Left lung (tissue), 10 donors: ENCODE results near the gene UBE2QL1. TPM values are rescaled to one million over a fixed set of nuclear protein-coding genes. Genes with fewer than 3 reads are reported as not detected.

Experiments used
- ATAC-seq: fragments of 200-7000 bp; cut with Tn5 transposase; one replicate; pipeline ENCODE4 v1.9.1; 2020; ENCODE audit warnings: moderate library complexity
- DNase-seq, 4 donors: peaks; one replicate each; pipeline ENCODE4 v3.0.0-alpha.2; 2013 to 2020
- H3K27ac ChIP-seq, 2 donors: fragments of 200-600 bp; sonication (generic) in 1 of 2; one replicate each; pipeline versions ENCODE4 v1.5.0 to v1.8.0; 2020 to 2021
- H3K27me3 ChIP-seq, 2 donors: fragments of 200-600 bp; sonication (generic) in 1 of 2; one replicate each; pipeline versions ENCODE4 v1.5.0 to v1.8.0; 2020 to 2021
- H3K36me3 ChIP-seq, 2 donors: fragments of 200-600 bp; sonication (generic) in 1 of 2; one replicate each; pipeline versions ENCODE4 v1.5.0 to v1.8.0; 2020 to 2021
- H3K4me1 ChIP-seq, 2 donors: fragments of 200-600 bp; one replicate each; pipeline ENCODE4 v1.8.0; 2021
- H3K4me3 ChIP-seq, 2 donors: fragments of 200-600 bp; sonication (generic) in 1 of 2; one replicate each; pipeline versions ENCODE4 v1.5.0 to v1.8.0; 2020 to 2021; ENCODE audit warnings: mild to moderate bottlenecking in 1 of 2
- H3K9me3 ChIP-seq, 2 donors: fragments of 200-600 bp; sonication (generic) in 1 of 2; one replicate each; pipeline versions ENCODE4 v1.5.0 to v1.8.0; 2020 to 2021
- intact Hi-C, 2 donors: fragments of 100-400 bp; cut with DNase I; formaldehyde crosslinking; loops; one replicate each; pipeline versions ENCODE4 v1.11.2 to v1.14.2; 2022
- polyA plus RNA-seq, 6 donors: library from polyadenylated mRNA; unstranded; fragments of 120-200 nt; gene quantifications; one replicate each; pipeline ENCODE4 v1.2.1, GENCODE V29; 2013; ENCODE audit not compliant: insufficient read length in 6 of 6
- total RNA-seq, 2 donors: library from RNA; stranded (reverse); fragmentation: NEBNext Ultra II Directional; extraction: Animal tissue kit (Norgen Biotek cat#: 25700); gene quantifications; one replicate each; pipeline ENCODE4 v1.2.1, GENCODE V29; 2021
- TF ChIP-seq, protein P1 (sequence below), 2 donors: fragments of 200-600 bp; sonication (generic) in 1 of 2; IDR thresholded peaks; one replicate each; pipeline versions ENCODE4 v1.5.0 to v1.8.0; 2021; ENCODE audit warnings: antibody characterized with exemption in 2 of 2
- donor health status: DM: no; HTN: yes; CAD: no.
- donor health status: DM: no; HTN: no; CAD: no.

Gene UBE2QL1
- total and polyA plus RNA-seq, 8 donors = 0.05 to 0.32 (median 0.27) TPM

DNA sequence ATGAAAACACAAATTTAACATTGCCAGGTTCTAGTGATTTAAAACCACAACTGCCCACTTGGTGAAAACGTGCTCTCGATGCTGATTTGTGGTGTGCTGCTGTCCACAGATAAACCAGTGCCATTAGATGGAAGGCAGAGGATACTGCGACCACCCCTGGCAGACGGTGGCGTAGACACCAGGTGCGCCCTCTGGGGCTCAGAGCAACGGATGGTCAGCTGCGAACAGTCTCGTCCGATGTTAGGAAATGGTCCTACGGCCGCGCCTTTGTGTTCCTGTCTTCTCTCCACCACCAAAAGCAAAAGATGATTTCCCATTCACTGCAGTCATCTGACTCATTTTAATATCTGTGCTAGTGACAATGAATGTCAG, 43.2 kb downstream of the UBE2QL1 start:
- Histone ChIP-seq H3K36me3 (no peaks in the 10 kb centered on the region), H3K27ac (no peak overlapping the region), H3K4me3 (no peak overlapping the region), H3K9me3 (no peaks in the 10 kb centered on the region), H3K4me1 (no peaks in the 10 kb centered on the region), H3K27me3 (peaks cover 0 to 33% of the 10 kb centered on the region in 2 donors)
- no peak for ATAC-seq
- intact Hi-C loops = no loop called here
- no peak for DNase-seq
- TF ChIP-seq, protein P1, sequence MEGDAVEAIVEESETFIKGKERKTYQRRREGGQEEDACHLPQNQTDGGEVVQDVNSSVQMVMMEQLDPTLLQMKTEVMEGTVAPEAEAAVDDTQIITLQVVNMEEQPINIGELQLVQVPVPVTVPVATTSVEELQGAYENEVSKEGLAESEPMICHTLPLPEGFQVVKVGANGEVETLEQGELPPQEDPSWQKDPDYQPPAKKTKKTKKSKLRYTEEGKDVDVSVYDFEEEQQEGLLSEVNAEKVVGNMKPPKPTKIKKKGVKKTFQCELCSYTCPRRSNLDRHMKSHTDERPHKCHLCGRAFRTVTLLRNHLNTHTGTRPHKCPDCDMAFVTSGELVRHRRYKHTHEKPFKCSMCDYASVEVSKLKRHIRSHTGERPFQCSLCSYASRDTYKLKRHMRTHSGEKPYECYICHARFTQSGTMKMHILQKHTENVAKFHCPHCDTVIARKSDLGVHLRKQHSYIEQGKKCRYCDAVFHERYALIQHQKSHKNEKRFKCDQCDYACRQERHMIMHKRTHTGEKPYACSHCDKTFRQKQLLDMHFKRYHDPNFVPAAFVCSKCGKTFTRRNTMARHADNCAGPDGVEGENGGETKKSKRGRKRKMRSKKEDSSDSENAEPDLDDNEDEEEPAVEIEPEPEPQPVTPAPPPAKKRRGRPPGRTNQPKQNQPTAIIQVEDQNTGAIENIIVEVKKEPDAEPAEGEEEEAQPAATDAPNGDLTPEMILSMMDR (IDR thresholded peaks at IDR 0.05) = no peak

DNA sequence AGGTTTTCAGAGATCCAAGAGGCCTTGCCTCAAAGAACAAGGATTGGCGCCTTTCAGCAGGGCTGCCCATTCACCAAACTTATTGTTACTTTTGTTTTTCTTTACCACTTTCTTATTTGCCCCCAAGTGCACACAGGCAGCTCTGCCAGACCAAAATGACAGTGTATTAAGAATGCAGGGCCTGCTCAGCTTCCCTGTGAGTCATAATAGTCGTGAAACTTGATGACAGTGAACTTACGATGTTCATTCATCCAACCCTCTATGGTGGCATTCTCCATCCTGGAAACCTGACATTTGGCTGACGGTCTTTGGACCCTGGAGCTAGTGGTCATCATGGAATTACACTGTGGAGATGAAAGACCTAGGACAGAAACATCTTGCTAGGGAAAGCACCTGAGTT, 44.3 kb downstream of the UBE2QL1 start:
- no peaks in the 10 kb centered on the region for H3K36me3 ChIP-seq
- no peaks in the 10 kb centered on the region for H3K9me3 ChIP-seq
- no peak for DNase-seq
- intact Hi-C loops = no loop called here
- peaks cover 0 to 33% of the 10 kb centered on the region in 2 donors for H3K27me3 ChIP-seq
- ATAC-seq = no peak
- H3K4me1 ChIP-seq = no peaks in the 10 kb centered on the region
- H3K4me3 ChIP-seq = no peak overlapping the region
- TF ChIP-seq, protein P1 (IDR thresholded peaks at IDR 0.05) = no peak
- no peak overlapping the region for H3K27ac ChIP-seq

DNA sequence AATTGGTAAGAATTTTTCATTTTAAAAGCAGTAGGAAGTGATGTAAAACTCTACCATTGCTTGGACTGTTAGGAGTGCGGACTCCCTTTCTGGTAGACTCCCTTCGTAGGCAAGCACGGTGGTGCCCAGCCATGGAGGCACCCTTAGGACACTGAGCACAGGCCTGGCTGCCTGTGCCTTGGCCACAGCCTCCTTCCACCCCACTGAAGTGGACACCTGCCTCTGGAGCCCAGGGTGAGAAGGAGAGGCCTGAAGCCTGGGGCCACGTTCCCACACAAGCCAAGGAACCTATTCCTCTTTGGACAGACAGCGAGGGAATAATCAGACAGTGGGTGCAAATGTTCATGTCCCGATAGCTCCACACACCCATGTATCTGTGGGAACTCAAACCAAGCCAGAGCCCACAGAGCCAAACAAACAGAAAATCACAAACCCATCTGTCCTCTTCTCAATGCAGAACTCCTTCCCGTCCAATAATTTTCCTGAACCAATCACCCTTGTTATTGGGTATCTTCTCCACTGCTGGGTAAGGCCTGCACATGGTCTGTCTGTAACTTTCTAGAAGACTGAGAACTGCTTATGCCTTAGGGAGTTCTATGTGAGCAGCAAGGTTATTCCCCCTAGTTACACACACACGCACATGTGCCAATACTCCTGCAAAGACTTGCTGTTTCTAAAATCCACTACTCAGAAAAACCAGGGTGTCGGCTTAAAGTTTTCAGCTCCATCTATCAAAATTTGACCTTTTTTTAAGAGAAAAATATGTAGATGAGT, 45.2 kb downstream of the UBE2QL1 start:
- ATAC-seq (no peak), DNase-seq (no peak)
- H3K4me1 ChIP-seq = no peaks in the 10 kb centered on the region
- H3K36me3 ChIP-seq = no peaks in the 10 kb centered on the region
- TF ChIP-seq, protein P1 (IDR thresholded peaks at IDR 0.05) = no peak
- H3K27me3 ChIP-seq = peaks cover 0 to 28% of the 10 kb centered on the region in 2 donors
- intact Hi-C loops = no loop called here
- H3K4me3 ChIP-seq = no peak overlapping the region
- no peak overlapping the region for H3K27ac ChIP-seq
- no peaks in the 10 kb centered on the region for H3K9me3 ChIP-seq

DNA sequence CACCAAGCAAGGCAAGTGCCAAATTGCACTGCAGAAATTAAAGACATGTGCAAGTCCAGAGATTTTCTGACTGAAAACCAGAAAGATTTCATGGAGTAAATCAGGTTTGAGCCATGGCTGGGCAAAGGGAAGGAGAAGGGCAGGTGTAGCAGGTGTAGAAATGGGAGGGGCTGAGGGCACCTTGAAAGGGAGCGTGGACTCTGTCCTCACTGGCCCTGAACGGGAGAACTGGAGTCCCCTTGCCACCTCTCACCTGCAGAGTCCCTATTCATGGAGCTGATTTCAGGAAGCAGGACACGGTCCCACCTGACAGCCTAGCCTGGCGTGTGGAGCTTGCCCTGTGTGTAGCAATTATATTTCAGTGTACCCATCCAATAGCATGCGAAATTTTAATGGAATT, 46.3 kb downstream of the UBE2QL1 start:
- no peak overlapping the region for H3K4me3 ChIP-seq
- DNase-seq = no peak
- intact Hi-C loops = no loop called here
- no peaks in the 10 kb centered on the region for H3K36me3 ChIP-seq
- ATAC-seq = no peak
- no peaks in the 10 kb centered on the region for H3K9me3 ChIP-seq
- no peak overlapping the region for H3K27ac ChIP-seq
- no peaks in the 10 kb centered on the region for H3K4me1 ChIP-seq
- TF ChIP-seq, protein P1 (IDR thresholded peaks at IDR 0.05) = no peak
- peaks cover 0 to 18% of the 10 kb centered on the region in 2 donors for H3K27me3 ChIP-seq

DNA sequence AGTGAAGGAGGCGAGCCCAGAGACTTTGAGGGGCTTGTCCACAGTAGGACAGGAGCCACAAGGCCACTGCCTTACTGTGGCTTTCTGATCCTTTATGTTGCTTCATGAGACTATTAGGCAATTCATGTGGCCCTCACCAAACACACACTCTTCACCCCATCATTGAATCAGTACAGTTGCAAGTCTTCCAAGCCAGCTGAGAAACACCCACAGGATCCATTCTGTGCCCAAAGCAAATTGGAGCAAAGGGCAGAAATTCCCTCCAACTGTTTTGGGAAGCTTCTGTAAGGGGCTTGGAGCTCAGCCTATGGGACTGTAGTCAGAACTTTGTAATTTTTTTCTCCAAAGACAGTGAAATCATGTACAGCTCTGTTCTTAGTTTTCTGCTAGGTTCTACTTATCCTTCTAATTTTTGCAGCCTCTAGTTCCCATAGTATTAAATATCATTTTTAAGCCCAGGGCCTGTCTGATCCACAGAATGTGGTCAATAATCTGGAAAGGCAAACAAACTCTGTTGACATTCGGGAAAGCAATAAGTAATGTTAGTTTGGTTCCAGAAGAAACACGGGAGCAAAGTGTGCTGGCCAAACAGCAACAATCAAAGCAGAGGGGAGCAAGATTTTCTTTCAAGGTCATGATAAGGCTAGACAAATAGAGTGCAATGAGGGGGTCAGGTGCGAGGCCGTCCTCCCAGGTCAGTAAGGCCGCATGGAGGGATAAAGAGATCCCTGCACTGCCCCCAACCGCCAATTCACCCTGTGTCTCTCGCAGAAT, 47.0 kb downstream of the UBE2QL1 start:
- peaks cover 0 to 11% of the 10 kb centered on the region in 2 donors for H3K27me3 ChIP-seq
- DNase-seq (no peak), ATAC-seq (no peak)
- TF ChIP-seq, protein P1 (IDR thresholded peaks at IDR 0.05) = no peak
- no peaks in the 10 kb centered on the region for H3K4me1 ChIP-seq
- no peaks in the 10 kb centered on the region for H3K9me3 ChIP-seq
- intact Hi-C loops = no loop called here
- no peak overlapping the region for H3K4me3 ChIP-seq
- no peak overlapping the region for H3K27ac ChIP-seq
- H3K36me3 ChIP-seq = no peaks in the 10 kb centered on the region
